HFFc6 (cell line): ENCODE data around the gene RELN. TPM values are rescaled to one million over a fixed set of nuclear protein-coding genes. Genes with fewer than 3 reads are reported as not detected.

ENCODE experiments used
- DNase-seq: peaks from one replicate; pipeline ENCODE4 v3.0.0-alpha.2; 2018
- H3K27ac Mint-ChIP-seq: 2 replicates; pipeline ENCODE4 v1.8.0; 2020; ENCODE audit warnings: mild to moderate bottlenecking, mixed read lengths
- H3K27me3 Mint-ChIP-seq: 2 replicates; pipeline ENCODE4 v1.8.0; 2021; ENCODE audit warnings: mild to moderate bottlenecking, moderate library complexity, mixed read lengths; ENCODE audit not compliant: insufficient read depth
- H3K36me3 Mint-ChIP-seq: 2 replicates; pipeline ENCODE4 v1.8.0; 2021; ENCODE audit warnings: low read depth, mixed read lengths
- H3K4me1 Mint-ChIP-seq: 2 replicates; pipeline ENCODE4 v1.8.0; 2020; ENCODE audit warnings: low read depth, mixed read lengths
- H3K4me3 Mint-ChIP-seq: 2 replicates; pipeline ENCODE4 v1.8.0; 2020; ENCODE audit warnings: mild to moderate bottlenecking, moderate library complexity, mixed read lengths
- H3K9me3 Mint-ChIP-seq: 2 replicates; pipeline ENCODE4 v1.8.0; 2020; ENCODE audit warnings: mild to moderate bottlenecking, mixed read lengths
- total RNA-seq, 6 experiments: library from RNA; stranded (reverse); fragmentation: NEBNext Ultra II Directional; extraction: Animal tissue kit (Norgen Biotek cat#: 25700); gene quantifications; 2 replicates in 1 of 6; 3 replicates in 5 of 6; pipeline ENCODE4 v1.2.3, GENCODE V29; 2021
- TF ChIP-seq, protein P1 (sequence below): fragments of 200-600 bp; sonication (generic); IDR thresholded peaks from 2 replicates; pipeline ENCODE4 v1.5.0; 2021; ENCODE audit warnings: antibody characterized with exemption, mild to moderate bottlenecking

RELN gene
- total RNA-seq, 6 experiments from 2014 or later, result 0.02 to 0.24 (median 0.03) TPM

DNA sequence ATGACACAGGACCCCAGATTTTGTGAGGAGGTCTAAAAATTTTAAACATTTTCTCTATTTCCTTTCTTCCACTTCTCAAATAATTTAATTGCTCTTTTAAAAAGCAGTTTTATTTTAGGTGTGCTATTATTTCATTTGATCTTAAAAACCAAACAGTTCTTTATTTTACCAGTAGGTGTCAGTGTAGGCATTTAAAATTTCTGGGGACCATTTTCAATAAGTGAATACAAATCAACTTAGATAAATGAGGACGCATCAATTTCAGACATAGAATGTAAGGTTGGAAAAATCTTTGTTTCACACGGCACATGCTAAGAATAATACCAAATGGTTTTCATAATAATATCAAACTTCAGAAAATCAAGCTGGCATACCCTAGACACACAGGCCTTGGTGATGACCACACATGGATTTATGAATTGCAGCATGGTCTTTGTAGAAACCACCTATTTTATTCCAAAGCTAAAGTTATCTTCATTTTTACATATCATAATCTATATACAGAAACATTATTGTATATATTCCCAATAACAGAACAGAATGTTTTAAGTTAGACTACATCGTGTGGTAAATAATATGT, 415.9 kb downstream of the RELN start:
- peak; percentile 37 for DNase-seq
- Mint-ChIP-seq H3K9me3 (no peaks in the 10 kb centered on the region), H3K27ac (no peak overlapping the region), H3K4me3 (no peak overlapping the region), H3K36me3 (no peaks in the 10 kb centered on the region), H3K27me3 (peaks cover 6% of the 10 kb centered on the region), H3K4me1 (peaks cover 20% of the 10 kb centered on the region)
- TF ChIP-seq, protein P1, sequence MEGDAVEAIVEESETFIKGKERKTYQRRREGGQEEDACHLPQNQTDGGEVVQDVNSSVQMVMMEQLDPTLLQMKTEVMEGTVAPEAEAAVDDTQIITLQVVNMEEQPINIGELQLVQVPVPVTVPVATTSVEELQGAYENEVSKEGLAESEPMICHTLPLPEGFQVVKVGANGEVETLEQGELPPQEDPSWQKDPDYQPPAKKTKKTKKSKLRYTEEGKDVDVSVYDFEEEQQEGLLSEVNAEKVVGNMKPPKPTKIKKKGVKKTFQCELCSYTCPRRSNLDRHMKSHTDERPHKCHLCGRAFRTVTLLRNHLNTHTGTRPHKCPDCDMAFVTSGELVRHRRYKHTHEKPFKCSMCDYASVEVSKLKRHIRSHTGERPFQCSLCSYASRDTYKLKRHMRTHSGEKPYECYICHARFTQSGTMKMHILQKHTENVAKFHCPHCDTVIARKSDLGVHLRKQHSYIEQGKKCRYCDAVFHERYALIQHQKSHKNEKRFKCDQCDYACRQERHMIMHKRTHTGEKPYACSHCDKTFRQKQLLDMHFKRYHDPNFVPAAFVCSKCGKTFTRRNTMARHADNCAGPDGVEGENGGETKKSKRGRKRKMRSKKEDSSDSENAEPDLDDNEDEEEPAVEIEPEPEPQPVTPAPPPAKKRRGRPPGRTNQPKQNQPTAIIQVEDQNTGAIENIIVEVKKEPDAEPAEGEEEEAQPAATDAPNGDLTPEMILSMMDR, result peak; percentile 89

DNA sequence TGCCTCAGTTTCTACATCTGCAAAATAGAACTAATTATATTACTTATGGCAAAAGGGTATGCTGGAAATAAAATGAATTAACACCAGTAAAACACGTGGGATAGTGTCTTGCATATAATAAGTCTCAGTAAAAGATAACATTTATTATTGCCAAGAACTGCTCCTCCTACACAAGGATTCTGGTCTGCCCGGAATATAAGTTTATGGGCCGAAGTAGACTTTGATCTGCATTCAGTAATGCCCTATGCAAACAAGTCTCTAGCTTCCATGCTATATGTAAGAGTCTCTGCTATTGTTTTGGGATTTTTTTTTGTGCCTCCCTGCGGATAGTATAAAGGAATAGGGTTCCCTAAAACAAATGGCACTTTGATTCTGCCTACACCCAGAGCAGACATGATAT, 417.9 kb downstream of the RELN start:
- H3K4me1 Mint-ChIP-seq, result peaks cover 20% of the 10 kb centered on the region
- no peak overlapping the region for H3K4me3 Mint-ChIP-seq
- peaks cover 2% of the 10 kb centered on the region for H3K27me3 Mint-ChIP-seq
- no peaks in the 10 kb centered on the region for H3K9me3 Mint-ChIP-seq
- H3K27ac Mint-ChIP-seq, result no peak overlapping the region
- no peaks in the 10 kb centered on the region for H3K36me3 Mint-ChIP-seq
- no peak for DNase-seq
- TF ChIP-seq, protein P1, result no peak

DNA sequence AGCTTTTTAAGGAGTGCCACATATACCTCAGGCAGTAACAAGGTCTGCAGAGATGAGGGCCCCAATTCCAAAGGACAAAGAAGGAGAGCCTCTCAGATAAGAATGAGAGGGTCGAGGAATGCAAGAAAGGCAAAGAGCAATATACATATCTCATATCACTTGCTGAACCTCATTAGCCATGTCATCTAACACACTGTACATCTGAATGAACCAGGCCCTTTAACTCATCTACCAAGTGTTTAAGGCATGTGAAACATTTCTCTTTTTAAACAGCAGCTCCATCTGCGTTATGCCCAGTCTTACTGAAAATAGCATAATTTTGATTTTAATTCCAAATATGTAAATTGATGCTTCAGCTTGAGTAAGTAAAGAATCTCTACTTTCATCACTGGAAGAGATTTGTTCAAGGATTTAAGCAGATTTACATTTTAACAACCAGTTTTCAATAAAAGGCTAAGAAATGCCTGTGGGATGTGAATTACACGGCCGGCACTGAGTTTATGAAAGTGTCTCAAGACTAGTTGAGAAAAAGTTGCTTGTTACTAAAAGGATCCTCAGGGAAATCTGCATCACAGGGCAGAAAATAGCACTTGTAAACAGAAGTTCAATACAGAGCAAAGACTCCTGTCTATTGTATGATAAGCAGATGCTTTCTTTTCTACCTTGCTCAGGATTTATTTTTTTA, 419.7 kb downstream of the RELN start:
- Mint-ChIP-seq H3K4me3 (peak overlapping the region; percentile 3; the same call in 1 of the 2 replicates), H3K4me1 (peaks cover 20% of the 10 kb centered on the region), H3K27ac (no peak overlapping the region), H3K36me3 (no peaks in the 10 kb centered on the region), H3K9me3 (no peaks in the 10 kb centered on the region), H3K27me3 (peaks cover 6% of the 10 kb centered on the region)
- TF ChIP-seq, protein P1, result no peak
- peak; percentile 8 for DNase-seq

DNA sequence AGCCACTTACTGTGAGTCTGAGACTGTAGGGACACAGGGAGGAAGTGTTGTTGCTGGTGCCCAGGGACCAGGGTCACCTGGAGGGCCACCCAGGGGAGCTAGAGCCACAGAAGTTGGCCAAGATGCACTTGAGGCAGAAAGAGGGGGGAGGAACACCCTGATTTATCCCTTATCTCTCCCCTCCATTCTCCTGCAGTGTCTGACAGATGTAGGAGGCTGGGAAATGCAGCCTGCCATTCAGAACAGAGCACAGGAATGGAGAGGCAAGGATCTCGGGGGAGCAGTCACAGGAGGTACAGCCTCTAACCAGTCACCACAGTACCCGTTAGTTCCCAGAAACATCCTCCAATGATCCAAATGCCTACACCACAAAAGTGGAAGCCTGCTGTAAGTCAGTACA, 425.0 kb downstream of the RELN start:
- TF ChIP-seq, protein P1, result no peak
- Mint-ChIP-seq H3K4me1 (peaks cover 8% of the 10 kb centered on the region), H3K9me3 (no peaks in the 10 kb centered on the region), H3K4me3 (no peak overlapping the region), H3K27me3 (peaks cover 17% of the 10 kb centered on the region), H3K36me3 (no peaks in the 10 kb centered on the region), H3K27ac (no peak overlapping the region)
- DNase-seq, result no peak

DNA sequence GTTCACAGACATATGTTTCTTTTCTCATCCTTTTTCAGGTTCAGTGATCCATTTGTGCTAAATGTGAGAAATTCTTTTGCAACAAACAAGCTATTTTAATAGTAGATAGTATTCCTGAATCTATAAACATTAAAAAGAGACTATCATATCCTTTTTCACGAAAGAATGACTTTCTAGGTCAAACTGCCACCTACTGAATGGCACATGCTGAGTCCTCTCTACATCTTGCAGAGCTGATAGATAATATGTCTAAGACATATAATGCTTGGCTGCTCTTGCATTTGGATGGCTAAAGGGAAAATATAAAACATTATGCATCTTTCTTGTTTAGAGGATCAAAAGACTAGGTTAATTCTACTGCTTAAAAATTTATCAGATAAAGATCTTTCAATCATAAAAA, 429.3 kb downstream of the RELN start:
- H3K9me3 Mint-ChIP-seq, result no peaks in the 10 kb centered on the region
- peaks cover 11% of the 10 kb centered on the region for H3K27me3 Mint-ChIP-seq
- H3K4me3 Mint-ChIP-seq, result no peak overlapping the region
- H3K4me1 Mint-ChIP-seq, result no peaks in the 10 kb centered on the region
- no peaks in the 10 kb centered on the region for H3K36me3 Mint-ChIP-seq
- DNase-seq, result no peak
- TF ChIP-seq, protein P1, result no peak
- H3K27ac Mint-ChIP-seq, result no peak overlapping the region
